Erythroblast (primary cell): ENCODE data around the gene C12orf56.

Experiments used
- GATA1 ChIP-seq: IDR thresholded peaks from 2 replicates; pipeline ENCODE4 v1.6.1; 2011; ENCODE audit warnings: low read depth, mild to moderate bottlenecking, control low read depth, low read length, moderate library complexity
- POLR2A ChIP-seq: IDR thresholded peaks from 2 replicates; pipeline ENCODE4 v1.6.1; 2011; ENCODE audit warnings: mild to moderate bottlenecking, low read length

DNA sequence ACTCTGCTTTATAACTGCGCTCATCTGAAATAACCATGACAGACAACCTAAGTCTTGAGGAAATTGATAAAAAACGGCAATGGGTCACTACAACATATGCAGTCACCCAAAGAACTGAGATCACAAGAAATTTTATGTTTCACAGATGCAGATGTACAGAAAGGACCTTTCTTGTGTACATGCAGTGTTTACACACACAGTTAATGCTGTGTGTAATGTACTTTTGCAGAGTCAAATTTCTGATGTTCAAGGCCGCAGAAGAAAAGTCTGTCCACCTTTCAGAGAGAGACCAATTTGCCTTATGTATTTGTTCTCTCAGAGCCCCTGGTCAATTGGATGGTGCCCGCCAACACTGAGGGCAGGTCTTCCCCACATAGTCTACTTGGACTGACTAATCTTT is 38.4 kb upstream of the C12orf56 start:
- TF ChIP-seq POLR2A: no peak
- no peak for TF ChIP-seq GATA1
